PC-9 (cell line): ENCODE data around the gene OR13H1.

Experiments used
- CTCF ChIP-seq: fragments of 200-600 bp; sonication (generic); conservative IDR thresholded peaks from 2 replicates; pipeline ENCODE4 v1.6.1; 2017; ENCODE audit warnings: mixed run types, antibody characterized with exemption, mild to moderate bottlenecking, moderate library complexity
- EZH2 ChIP-seq: fragments of 200-600 bp; sonication (generic); IDR thresholded peaks from 2 replicates; pipeline ENCODE4 v1.8.0; 2017; ENCODE audit warnings: antibody characterized with exemption, low read depth

DNA sequence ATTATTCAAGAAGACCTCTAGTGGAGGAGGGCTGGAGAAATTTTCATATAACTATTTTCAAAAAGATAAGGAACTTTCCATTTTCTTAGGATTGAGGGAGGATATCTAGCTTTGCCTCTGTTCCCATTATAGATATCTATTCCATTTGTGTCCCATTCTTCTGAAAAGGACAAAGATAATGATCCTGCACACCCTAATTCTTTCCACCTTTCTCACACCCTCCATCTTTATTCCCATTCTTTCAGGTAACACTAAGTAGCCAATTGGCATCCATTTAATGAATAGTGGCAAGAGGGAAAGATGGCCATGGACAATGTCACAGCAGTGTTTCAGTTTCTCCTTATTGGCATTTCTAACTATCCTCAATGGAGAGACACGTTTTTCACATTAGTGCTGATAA, at the start of gene OR13H1:
- TF ChIP-seq CTCF = no peak
- TF ChIP-seq EZH2 = no peak
